Endothelial cell of umbilical vein (primary cell): ENCODE measurements around the gene CCSER1. TPM values are rescaled to one million over a fixed set of nuclear protein-coding genes. Genes with fewer than 3 reads are reported as not detected.

Experiments used
- BruUV-seq: library from RNA; stranded (reverse); fragments of 400-500 nt; replicated peaks from 2 replicates; lab custom pipeline; 2021; lab: Mats Ljungman, UMichigan
- CTCF ChIA-PET: fragments of 300-600, 350-600 bp; sonication (Branson Sonifier 250); formaldehyde crosslinking; loops from one replicate; lab custom pipeline; 2021; ENCODE audit warnings: antibody characterized with exemption, inconsistent platforms; lab: Charles Lee
- POLR2A ChIA-PET: fragments of 300-600, 350-600 bp; sonication (Branson Sonifier 250); formaldehyde crosslinking; loops from one replicate; lab custom pipeline; 2021; ENCODE audit warnings: antibody characterized with exemption, inconsistent platforms; lab: Charles Lee
- DNase-seq: peaks from one replicate; pipeline ENCODE4 v3.0.0-alpha.2; 2011; ENCODE audit warnings: low read depth, low spot score
- FAIRE-seq: peaks from 2 replicates; lab custom pipeline; 2011; peaks lifted over from hg19 to GRCh38; lab: Jason Lieb, UNC
- H2AFZ ChIP-seq: 2 replicates; pipeline ENCODE4 v1.6.0; 2012; ENCODE audit warnings: low read depth, low read length, control low read depth, inconsistent platforms
- H3K27ac ChIP-seq: 2 replicates; pipeline ENCODE4 v1.5.1; 2011; ENCODE audit warnings: low read depth, mild to moderate bottlenecking, control low read depth, low read length, moderate library complexity; ENCODE audit not compliant: insufficient read depth
- H3K27me3 ChIP-seq, 2 experiments: 2 replicates each; pipeline versions ENCODE4 v1.6.0 to v1.6.1; 2011; ENCODE audit warnings: low read length in 2 of 2, mixed read lengths in 1 of 2; ENCODE audit not compliant: control insufficient read depth in 2 of 2, insufficient read depth in 2 of 2
- H3K36me3 ChIP-seq, 2 experiments: 2 replicates in 1 of 2; 3 replicates in 1 of 2; pipeline ENCODE4 v1.5.1; 2011; ENCODE audit warnings: low read length in 2 of 2, mild to moderate bottlenecking in 1 of 2, moderate library complexity in 1 of 2; ENCODE audit not compliant: control insufficient read depth in 2 of 2, insufficient read depth in 2 of 2; ENCODE audit errors: extremely low read depth in 1 of 2
- H3K4me1 ChIP-seq: 3 replicates; pipeline ENCODE4 v1.5.1; 2011; ENCODE audit warnings: mild to moderate bottlenecking, low read length; ENCODE audit not compliant: control insufficient read depth, insufficient read depth; ENCODE audit errors: extremely low read depth
- H3K4me2 ChIP-seq: 2 replicates; pipeline ENCODE4 v1.6.1; 2011; ENCODE audit warnings: low read length, control low read depth, mixed read lengths; ENCODE audit not compliant: insufficient read depth
- H3K4me3 ChIP-seq, 3 experiments: fragments of 200-600 bp in 1 of 3; sonication (generic), shearing (Covaris generic) in 1 of 3; replicated peaks in 1 of 3; 2 replicates each; pipeline ENCODE4 v1.5.1; 2011 to 2016; ENCODE audit warnings: control low read depth in 3 of 3, low read length in 3 of 3, mild to moderate bottlenecking in 2 of 3, inconsistent platforms in 1 of 3, low read depth in 1 of 3, moderate library complexity in 1 of 3; ENCODE audit not compliant: insufficient read depth in 1 of 3
- H3K79me2 ChIP-seq: 2 replicates; pipeline ENCODE4 v1.6.0; 2012; ENCODE audit warnings: low read length, inconsistent platforms; ENCODE audit not compliant: control insufficient read depth, insufficient read depth
- H3K9ac ChIP-seq: replicated peaks from 2 replicates; pipeline ENCODE3; 2011; ENCODE audit warnings: low read length, control low read depth; ENCODE audit not compliant: insufficient read depth; ENCODE audit errors: extremely low read depth
- H3K9me1 ChIP-seq: replicated peaks from 3 replicates; pipeline ENCODE4 v1.6.0; 2011; ENCODE audit warnings: mild to moderate bottlenecking, low read length; ENCODE audit not compliant: control insufficient read depth, insufficient read depth; ENCODE audit errors: extremely low read depth
- H3K9me3 ChIP-seq: replicated peaks from 2 replicates; pipeline ENCODE4 v1.5.1; 2012; ENCODE audit warnings: low read length, inconsistent platforms; ENCODE audit not compliant: control insufficient read depth, insufficient read depth
- H4K20me1 ChIP-seq: replicated peaks from 2 replicates; pipeline ENCODE3; 2011; ENCODE audit warnings: mild to moderate bottlenecking, low read length; ENCODE audit not compliant: control insufficient read depth, insufficient read depth; ENCODE audit errors: extremely low read depth
- EZH2 ChIP-seq: IDR thresholded peaks from 2 replicates; pipeline ENCODE4 v1.6.1; 2012; ENCODE audit warnings: borderline replicate concordance, low read depth, mild to moderate bottlenecking, moderate library complexity, low read length, inconsistent platforms; ENCODE audit not compliant: severe bottlenecking
- FOS ChIP-seq: IDR thresholded peaks from 2 replicates; pipeline ENCODE4 v1.6.1; 2011; ENCODE audit warnings: mild to moderate bottlenecking, low read length, moderate library complexity, borderline replicate concordance; ENCODE audit not compliant: insufficient read depth
- GATA2 ChIP-seq: IDR thresholded peaks from 2 replicates; pipeline ENCODE4 v1.7.0; 2011; ENCODE audit warnings: low read depth, mild to moderate bottlenecking, moderate library complexity, mixed read lengths, low read length; ENCODE audit not compliant: insufficient read length, insufficient read depth
- JUN ChIP-seq: IDR thresholded peaks from 2 replicates; pipeline ENCODE4 v1.6.1; 2011; ENCODE audit warnings: borderline replicate concordance, low read depth; ENCODE audit not compliant: insufficient read length, insufficient read depth
- MYC ChIP-seq: IDR thresholded peaks from one replicate; pipeline ENCODE4 v1.6.1; 2011; ENCODE audit warnings: mild to moderate bottlenecking, low read depth, low read length
- POLR2A ChIP-seq: IDR thresholded peaks from 2 replicates; pipeline ENCODE4 v1.6.1; 2012; ENCODE audit warnings: low read depth, mild to moderate bottlenecking, control low read depth, low read length
- POLR2AphosphoS5 ChIP-seq: IDR thresholded peaks from 2 replicates; pipeline ENCODE4 v1.6.1; 2012; ENCODE audit warnings: low read depth, mild to moderate bottlenecking, control low read depth, low read length, moderate library complexity; ENCODE audit not compliant: insufficient read depth
- dilution Hi-C: fragments of 300-500 bp; cut with MboI; formaldehyde crosslinking; loops from one replicate; pipeline ENCODE4 v1.15.0; 2019; ENCODE audit warnings: low sequenced_read_pairs; ENCODE audit not compliant: extremely low pct_ligation_motif_present
- intact Hi-C: fragments of 100-400 bp; cut with micrococcal nuclease; formaldehyde crosslinking; loops from one replicate; pipeline ENCODE4 v1.10.0; 2022
- polyA plus RNA-seq, 4 experiments: library from polyadenylated mRNA; depleted of rRNA in 3 of 4; stranded (reverse) in 3 of 4; unstranded in 1 of 4; fragments of >200 nt; gene quantifications; 2 replicates each; pipeline versions ENCODE4 v1.2.1 to v1.2.3, GENCODE V29; 2011 to 2012; ENCODE audit warnings: missing spikeins in 1 of 4
- total RNA-seq: library from RNA; stranded (reverse); gene quantifications from 2 replicates; pipeline ENCODE4 v1.2.3, GENCODE V29; 2021
- TF ChIP-seq, protein P1 (sequence below), 2 donors: IDR thresholded peaks; 1 replicate in 1 of 2; 2 replicates in 1 of 2; pipeline ENCODE4 v1.5.1; 2011; ENCODE audit warnings: low read length in 2 of 2, mild to moderate bottlenecking in 2 of 2, moderate library complexity in 2 of 2, control low read depth in 1 of 2, inconsistent platforms in 1 of 2, low read depth in 1 of 2; ENCODE audit not compliant: insufficient read depth in 1 of 2; ENCODE audit errors: extremely low read depth in 1 of 2
- TF ChIP-seq, protein P2 (sequence below): IDR thresholded peaks from 2 replicates; pipeline ENCODE4 v1.6.1; 2011; ENCODE audit not compliant: insufficient read depth, insufficient read length

The CCSER1 gene
- total and polyA plus RNA-seq, 2 donors (not counting 3 experiments of a cell fraction or from before 2014, with no cell fraction given), result 0.11 to 1.8 TPM

DNA sequence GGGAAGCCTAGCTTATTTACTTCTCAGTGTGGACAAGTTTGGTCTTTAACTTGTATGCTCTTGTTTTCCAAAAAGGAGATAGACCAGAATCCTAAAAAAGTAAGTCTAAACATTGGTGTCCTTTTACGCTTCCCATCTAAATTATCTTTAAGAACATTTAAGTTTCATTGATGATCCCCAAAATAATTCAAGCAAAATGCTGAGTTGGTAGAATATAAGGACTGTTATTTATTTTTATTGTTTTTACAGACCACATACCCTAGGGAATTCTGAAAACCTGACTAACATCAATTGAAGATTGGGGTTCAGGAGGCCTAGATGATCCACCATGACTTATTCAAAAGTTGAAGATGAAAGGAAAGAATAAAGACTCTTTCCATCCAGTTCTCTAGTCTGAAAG is 653.0 kb downstream of the CCSER1 start:
- no TSS peak for BruUV-seq
- ChIA-PET POLR2A (no interaction called here), CTCF (no interaction called here)
- Histone ChIP-seq H3K79me2 (no peaks in the 10 kb centered on the region), H3K27me3 (no peaks in the 10 kb centered on the region), H3K4me1 (no peaks in the 10 kb centered on the region), H3K9me1 (no peaks in the 10 kb centered on the region), H3K27ac (no peak overlapping the region), H3K36me3 (no peaks in the 10 kb centered on the region), H4K20me1 (no peaks in the 10 kb centered on the region), H3K9me3 (no peaks in the 10 kb centered on the region), H3K4me3 (no peak overlapping the region), H3K9ac (no peak overlapping the region), H3K4me2 (no peak overlapping the region), H2AFZ (no peak overlapping the region)
- no peak for DNase-seq
- dilution Hi-C loops, result no loop called here
- no peak for TF ChIP-seq POLR2A
- no peak for TF ChIP-seq GATA2
- TF ChIP-seq, protein P1, sequence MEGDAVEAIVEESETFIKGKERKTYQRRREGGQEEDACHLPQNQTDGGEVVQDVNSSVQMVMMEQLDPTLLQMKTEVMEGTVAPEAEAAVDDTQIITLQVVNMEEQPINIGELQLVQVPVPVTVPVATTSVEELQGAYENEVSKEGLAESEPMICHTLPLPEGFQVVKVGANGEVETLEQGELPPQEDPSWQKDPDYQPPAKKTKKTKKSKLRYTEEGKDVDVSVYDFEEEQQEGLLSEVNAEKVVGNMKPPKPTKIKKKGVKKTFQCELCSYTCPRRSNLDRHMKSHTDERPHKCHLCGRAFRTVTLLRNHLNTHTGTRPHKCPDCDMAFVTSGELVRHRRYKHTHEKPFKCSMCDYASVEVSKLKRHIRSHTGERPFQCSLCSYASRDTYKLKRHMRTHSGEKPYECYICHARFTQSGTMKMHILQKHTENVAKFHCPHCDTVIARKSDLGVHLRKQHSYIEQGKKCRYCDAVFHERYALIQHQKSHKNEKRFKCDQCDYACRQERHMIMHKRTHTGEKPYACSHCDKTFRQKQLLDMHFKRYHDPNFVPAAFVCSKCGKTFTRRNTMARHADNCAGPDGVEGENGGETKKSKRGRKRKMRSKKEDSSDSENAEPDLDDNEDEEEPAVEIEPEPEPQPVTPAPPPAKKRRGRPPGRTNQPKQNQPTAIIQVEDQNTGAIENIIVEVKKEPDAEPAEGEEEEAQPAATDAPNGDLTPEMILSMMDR (IDR thresholded peaks at IDR 0.05; ENCODE audit: extremely low read depth in 1 of 2, insufficient read depth in 1 of 2, low read depth in 1 of 2, low read length in 2 of 2), result no peak
- TF ChIP-seq, protein P2, sequence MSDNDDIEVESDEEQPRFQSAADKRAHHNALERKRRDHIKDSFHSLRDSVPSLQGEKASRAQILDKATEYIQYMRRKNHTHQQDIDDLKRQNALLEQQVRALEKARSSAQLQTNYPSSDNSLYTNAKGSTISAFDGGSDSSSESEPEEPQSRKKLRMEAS, result no peak
- no peak for TF ChIP-seq EZH2
- TF ChIP-seq FOS, result no peak
- TF ChIP-seq MYC, result no peak
- TF ChIP-seq JUN, result no peak
- no peak for TF ChIP-seq POLR2AphosphoS5
- intact Hi-C loops, result loop anchor here (10.0 kb wide), 1 partner anchor 465 kb away; no protein-coding TSS in a partner anchor
- FAIRE-seq, result no peak
